HPDE6-E6E7 (cell line): ENCODE data around the gene PACS1.

Source experiments
- DNase-seq: peaks from one replicate; pipeline ENCODE4 v3.0.0; 2011; ENCODE audit warnings: missing footprints; ENCODE audit errors: extremely low spot score

The PACS1 gene

GRCh38 chr11:66143264-66143566, 73.1 kb downstream of the PACS1 start:
- no peak for DNase-seq

- DNase-seq: no peak
These were observed 74.1 kb downstream of the PACS1 start for GRCh38 chr11:66143996-66144678.

- DNase-seq: no peak
These were observed 76.0 kb downstream of the PACS1 start for GRCh38 chr11:66146074-66146473.

- DNase-seq: no peak
These were observed 76.9 kb downstream of the PACS1 start for GRCh38 chr11:66146940-66147339.

- no peak for DNase-seq
These were observed 80.1 kb downstream of the PACS1 start for GRCh38 chr11:66150140-66150539.

GRCh38 chr11:66150725-66151124, 80.7 kb downstream of the PACS1 start:
- DNase-seq: no peak

GRCh38 chr11:66151273-66151672, 81.2 kb downstream of the PACS1 start:
- no peak for DNase-seq

- no peak for DNase-seq
These were observed 84.0 kb downstream of the PACS1 start for GRCh38 chr11:66154109-66154508.

GRCh38 chr11:66155387-66156073, 85.5 kb downstream of the PACS1 start:
- no peak for DNase-seq

- no peak for DNase-seq
These were observed 87.3 kb downstream of the PACS1 start for GRCh38 chr11:66157182-66157864.

GRCh38 chr11:66158156-66158555, 88.1 kb downstream of the PACS1 start:
- no peak for DNase-seq

- DNase-seq: no peak
These were observed 89.4 kb downstream of the PACS1 start for GRCh38 chr11:66159324-66159984.

- no peak for DNase-seq
These were observed 90.6 kb downstream of the PACS1 start for GRCh38 chr11:66160709-66161108.

GRCh38 chr11:66168289-66168688, 98.2 kb downstream of the PACS1 start:
- no peak for DNase-seq

GRCh38 chr11:66172146-66172545, 102.1 kb downstream of the PACS1 start:
- DNase-seq: no peak

GRCh38 chr11:66176650-66177049, 106.6 kb downstream of the PACS1 start:
- no peak for DNase-seq

- DNase-seq: no peak
These were observed 108.1 kb downstream of the PACS1 start for GRCh38 chr11:66178183-66178582.

- DNase-seq: no peak
These were observed 108.8 kb downstream of the PACS1 start for GRCh38 chr11:66178871-66179270.

- DNase-seq: no peak
These were observed 111.7 kb downstream of the PACS1 start for GRCh38 chr11:66181632-66182315.

- no peak for DNase-seq
These were observed 113.5 kb downstream of the PACS1 start for GRCh38 chr11:66183494-66184048.

GRCh38 chr11:66184728-66185127, 114.7 kb downstream of the PACS1 start:
- no peak for DNase-seq

GRCh38 chr11:66186470-66186869, 116.4 kb downstream of the PACS1 start:
- DNase-seq: no peak
